ENCODE results near the gene RPLP2. TPM values are rescaled to one million over a fixed set of nuclear protein-coding genes. Genes with fewer than 3 reads are reported as not detected.

Gene RPLP2
- total RNA-seq, 2 donors from 2014 or later, result 170 to 221 TPM

- peaks cover 4 to 17% of the 10 kb centered on the region in 2 donors for H3K4me1 ChIP-seq (ENCODE audit: control insufficient read depth in 1 of 2, low read depth in 2 of 2)
- H3K9me3 ChIP-seq, result no peaks in the 10 kb centered on the region
- H3K27ac ChIP-seq, result no peak overlapping the region
- H3K4me3 ChIP-seq, result no peak overlapping the region
- no peak for TF ChIP-seq CTCF (IDR thresholded peaks at IDR 0.05)
- ATAC-seq (ENCODE audit: insufficient number of reproducible peaks, low FRiP score, low read depth) (no peak), DNase-seq (ENCODE audit: low spot score) (no peak)
- peaks cover 25% of the 10 kb centered on the region for H3K36me3 ChIP-seq
- no peaks in the 10 kb centered on the region for H3K27me3 ChIP-seq (replicated peaks; ENCODE audit: insufficient read depth)
These were observed 38.8 kb upstream of the RPLP2 start for GRCh38 chr11:770642-771616.

GRCh38 chr11:771617-772204 is 38.1 kb upstream of the RPLP2 start:
- H3K36me3 ChIP-seq, result peaks cover 20% of the 10 kb centered on the region
- H3K9me3 ChIP-seq, result no peaks in the 10 kb centered on the region
- no peak for TF ChIP-seq CTCF (IDR thresholded peaks at IDR 0.05)
- no peaks in the 10 kb centered on the region for H3K27me3 ChIP-seq (replicated peaks; ENCODE audit: insufficient read depth)
- H3K27ac ChIP-seq, result no peak overlapping the region
- peaks cover 10 to 24% of the 10 kb centered on the region in 2 donors for H3K4me1 ChIP-seq (ENCODE audit: control insufficient read depth in 1 of 2, low read depth in 2 of 2)
- no peak overlapping the region for H3K4me3 ChIP-seq
- no peak for DNase-seq (ENCODE audit: low spot score)
- ATAC-seq (ENCODE audit: insufficient number of reproducible peaks, low FRiP score, low read depth), result no peak

GRCh38 chr11:772429-773390 is 37.1 kb upstream of the RPLP2 start:
- Histone ChIP-seq H3K36me3 (peaks cover 20% of the 10 kb centered on the region), H3K27ac (no peak overlapping the region)
- no peak for DNase-seq (ENCODE audit: low spot score)

GRCh38 chr11:773425-773824 is 36.3 kb upstream of the RPLP2 start:
- Histone ChIP-seq H3K27me3 (replicated peaks; ENCODE audit: insufficient read depth) (no peaks in the 10 kb centered on the region), H3K4me1 (ENCODE audit: control insufficient read depth in 1 of 2, low read depth in 2 of 2) (peaks cover 15 to 32% of the 10 kb centered on the region in 2 donors), H3K36me3 (peaks cover 20% of the 10 kb centered on the region), H3K27ac (no peak overlapping the region), H3K4me3 (no peak overlapping the region), H3K9me3 (no peaks in the 10 kb centered on the region)
- DNase-seq (ENCODE audit: low spot score) (no peak), ATAC-seq (ENCODE audit: insufficient number of reproducible peaks, low FRiP score, low read depth) (no peak)
- no peak for TF ChIP-seq CTCF (IDR thresholded peaks at IDR 0.05)

More at GRCh38 chr11:772429-773390, 37.1 kb upstream of the RPLP2 start:
- Histone ChIP-seq H3K4me3 (no peak overlapping the region), H3K4me1 (ENCODE audit: control insufficient read depth in 1 of 2, low read depth in 2 of 2) (peaks cover 11 to 25% of the 10 kb centered on the region in 2 donors), H3K9me3 (no peaks in the 10 kb centered on the region), H3K27me3 (replicated peaks; ENCODE audit: insufficient read depth) (no peaks in the 10 kb centered on the region)
- ATAC-seq (ENCODE audit: insufficient number of reproducible peaks, low FRiP score, low read depth), result no peak
- TF ChIP-seq CTCF (IDR thresholded peaks at IDR 0.05), result no peak

All from thoracic aorta (tissue), 2 donors.